A673 (cell line): ENCODE measurements around the gene ENDOU. TPM values are rescaled to one million over a fixed set of nuclear protein-coding genes. Genes with fewer than 3 reads are reported as not detected.

Experiments used
- BruUV-seq: library from RNA; stranded (reverse); fragments of 400-500 nt; replicated peaks from 2 replicates; lab custom pipeline; 2021; lab: Mats Ljungman, UMichigan
- CTCF ChIA-PET: fragments of 300-600 bp; sonication (Branson Sonifier 250); formaldehyde crosslinking; loops from one replicate; lab custom pipeline; 2022; ENCODE audit warnings: antibody characterized with exemption; lab: Charles Lee
- POLR2A ChIA-PET: fragments of 300-600 bp; sonication (Branson Sonifier 250); formaldehyde crosslinking; loops from one replicate; lab custom pipeline; 2022; ENCODE audit warnings: antibody characterized with exemption; ENCODE audit not compliant: low non-redundant PET; lab: Charles Lee
- DNase-seq: peaks from one replicate; pipeline ENCODE4 v3.0.0-alpha.2; 2015; ENCODE audit warnings: low spot score
- H3K27ac ChIP-seq: fragments of 200-600 bp; sonication (generic); 2 replicates; pipeline ENCODE4 v1.5.1; 2016; ENCODE audit warnings: mixed run types, low read depth, mild to moderate bottlenecking, mixed read lengths, antibody characterized with exemption, low read length; ENCODE audit not compliant: poor library complexity, severe bottlenecking
- H3K27me3 ChIP-seq: fragments of 200-600 bp; sonication (generic); replicated peaks from 2 replicates; pipeline ENCODE4 v1.6.1; 2017; ENCODE audit warnings: mixed run types, low read depth, mild to moderate bottlenecking, mixed read lengths, antibody characterized with exemption, low read length; ENCODE audit not compliant: insufficient read depth, poor library complexity
- H3K36me3 ChIP-seq: fragments of 200-600 bp; sonication (generic); 2 replicates; pipeline ENCODE4 v1.6.1; 2016; ENCODE audit warnings: mixed run types, mild to moderate bottlenecking, mixed read lengths, antibody characterized with exemption, low read length; ENCODE audit not compliant: insufficient read depth, poor library complexity, severe bottlenecking
- H3K4me1 ChIP-seq: fragments of 200-600 bp; sonication (generic); 2 replicates; pipeline ENCODE4 v1.6.1; 2017; ENCODE audit warnings: mixed run types, mild to moderate bottlenecking, mixed read lengths, antibody characterized with exemption, low read length; ENCODE audit not compliant: insufficient read depth, poor library complexity, severe bottlenecking
- H3K4me3 ChIP-seq: fragments of 200-600 bp; sonication (generic); 2 replicates; pipeline ENCODE4 v1.5.1; 2016; ENCODE audit warnings: low read depth, mixed run types, mild to moderate bottlenecking, mixed read lengths, low read length; ENCODE audit not compliant: poor library complexity, severe bottlenecking
- H3K9me3 ChIP-seq: fragments of 200-600 bp; sonication (generic); 2 replicates; pipeline ENCODE4 v1.6.1; 2016; ENCODE audit warnings: mixed run types, low read depth, mild to moderate bottlenecking, mixed read lengths, antibody characterized with exemption, low read length; ENCODE audit not compliant: poor library complexity, severe bottlenecking
- EZH2 ChIP-seq: fragments of 200-600 bp; sonication (generic); IDR thresholded peaks from 2 replicates; pipeline ENCODE4 v1.6.1; 2017; ENCODE audit warnings: borderline replicate concordance, low read depth, mild to moderate bottlenecking, mixed read lengths, antibody characterized with exemption, low read length; ENCODE audit not compliant: poor library complexity, severe bottlenecking
- intact Hi-C: fragments of 100-400 bp; cut with micrococcal nuclease; formaldehyde crosslinking; loops from one replicate; pipeline ENCODE4 v1.10.0; 2022; ENCODE audit not compliant: unreplicated experiment
- total RNA-seq: library from RNA; stranded (reverse); gene quantifications from 2 replicates; pipeline ENCODE4 v1.2.3, GENCODE V29; 2021
- TF ChIP-seq, protein P1 (sequence below): fragments of 300-800, 200-600 bp; sonication (generic); conservative IDR thresholded peaks from 2 replicates; pipeline ENCODE4 v1.5.1; 2017; ENCODE audit warnings: low read depth, mild to moderate bottlenecking, antibody characterized with exemption, low read length, moderate library complexity, mixed read lengths

The ENDOU gene
- total RNA-seq, 1 experiment from 2014 or later: 0.58 TPM

DNA sequence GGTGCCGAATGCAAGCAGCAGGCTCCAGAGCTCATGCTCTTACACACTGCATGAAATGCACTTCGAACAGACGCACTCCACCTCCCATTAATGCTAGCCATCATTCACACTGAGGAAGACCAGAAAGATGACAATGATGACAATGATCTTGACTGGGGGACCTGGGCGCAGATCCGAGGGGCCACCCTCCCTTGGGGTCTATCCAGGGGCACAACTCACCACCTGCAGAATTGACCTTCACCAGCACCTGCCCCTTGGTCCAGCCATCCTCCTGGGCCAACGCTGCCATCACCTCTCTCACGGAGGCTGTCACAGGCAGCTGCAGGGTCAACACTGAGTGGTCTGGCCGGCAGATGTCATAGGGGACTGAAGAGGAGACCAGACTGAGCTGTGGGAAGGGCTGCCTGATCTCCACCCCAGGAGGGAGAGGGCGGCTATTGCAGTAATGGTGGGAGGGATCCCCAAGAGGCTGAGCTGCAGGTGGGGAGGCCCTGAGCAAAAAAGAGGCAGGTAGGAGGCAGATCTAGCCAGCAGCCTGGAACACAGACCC is 18.1 kb upstream of the ENDOU start:
- Histone ChIP-seq H3K27ac (no peak overlapping the region), H3K4me1 (peaks cover 39% of the 10 kb centered on the region), H3K9me3 (no peaks in the 10 kb centered on the region), H3K27me3 (no peaks in the 10 kb centered on the region), H3K36me3 (no peaks in the 10 kb centered on the region), H3K4me3 (no peak overlapping the region)
- DNase-seq: no peak
- TF ChIP-seq, protein P1, sequence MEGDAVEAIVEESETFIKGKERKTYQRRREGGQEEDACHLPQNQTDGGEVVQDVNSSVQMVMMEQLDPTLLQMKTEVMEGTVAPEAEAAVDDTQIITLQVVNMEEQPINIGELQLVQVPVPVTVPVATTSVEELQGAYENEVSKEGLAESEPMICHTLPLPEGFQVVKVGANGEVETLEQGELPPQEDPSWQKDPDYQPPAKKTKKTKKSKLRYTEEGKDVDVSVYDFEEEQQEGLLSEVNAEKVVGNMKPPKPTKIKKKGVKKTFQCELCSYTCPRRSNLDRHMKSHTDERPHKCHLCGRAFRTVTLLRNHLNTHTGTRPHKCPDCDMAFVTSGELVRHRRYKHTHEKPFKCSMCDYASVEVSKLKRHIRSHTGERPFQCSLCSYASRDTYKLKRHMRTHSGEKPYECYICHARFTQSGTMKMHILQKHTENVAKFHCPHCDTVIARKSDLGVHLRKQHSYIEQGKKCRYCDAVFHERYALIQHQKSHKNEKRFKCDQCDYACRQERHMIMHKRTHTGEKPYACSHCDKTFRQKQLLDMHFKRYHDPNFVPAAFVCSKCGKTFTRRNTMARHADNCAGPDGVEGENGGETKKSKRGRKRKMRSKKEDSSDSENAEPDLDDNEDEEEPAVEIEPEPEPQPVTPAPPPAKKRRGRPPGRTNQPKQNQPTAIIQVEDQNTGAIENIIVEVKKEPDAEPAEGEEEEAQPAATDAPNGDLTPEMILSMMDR: no peak
- TF ChIP-seq EZH2: no peak
- POLR2A ChIA-PET: no interaction called here
- intact Hi-C loops: loop anchor here (5.0 kb wide), 1 partner anchor 34 kb away; no protein-coding TSS in a partner anchor
- CTCF ChIA-PET: interaction anchor here (2.4 kb wide), 1 partner anchor 95 kb away, joined by 15 read pairs; no protein-coding TSS in a partner anchor
- no TSS peak for BruUV-seq

DNA sequence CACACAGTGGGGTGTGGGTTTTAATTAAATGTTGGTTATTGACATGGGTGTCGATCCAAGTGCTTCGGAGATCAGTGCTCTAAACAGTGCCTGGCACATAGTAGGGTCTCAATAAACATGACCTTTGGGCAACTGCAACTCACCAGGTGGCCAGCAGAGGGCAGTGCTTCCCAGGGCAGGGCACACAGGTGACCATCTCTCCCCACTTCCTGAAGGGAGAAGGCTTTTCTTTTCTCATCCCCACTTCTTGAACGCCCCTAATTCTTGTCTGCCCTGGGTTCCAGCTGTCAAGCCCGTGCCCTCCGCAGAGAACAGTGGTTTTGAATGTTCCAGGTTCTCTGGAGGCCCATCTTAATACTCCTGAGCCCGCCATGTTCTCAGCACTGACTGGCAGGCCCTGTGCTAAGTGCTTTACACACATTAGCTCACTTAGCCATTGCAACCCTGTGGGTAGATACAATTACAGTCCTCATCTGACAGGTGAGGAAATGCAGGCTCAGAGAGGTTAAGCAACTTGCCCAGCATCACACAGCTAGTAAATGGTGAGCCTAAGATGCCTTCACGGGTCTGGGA is 17.0 kb upstream of the ENDOU start:
- POLR2A ChIA-PET: interaction anchor here (0.6 kb wide), 1 partner anchor 1318 kb away, joined by 3 read pairs; the partner anchor contains the start of gene KMT2D
- no peaks in the 10 kb centered on the region for H3K36me3 ChIP-seq
- CTCF ChIA-PET: interaction anchor here (0.6 to 2.4 kb wide), 10 partner anchors 12 to 1157 kb away, joined by 3 to 18 read pairs (median 4); partner anchors contain the start of gene RAPGEF3
- no peak overlapping the region for H3K27ac ChIP-seq
- DNase-seq: no peak
- H3K27me3 ChIP-seq: no peaks in the 10 kb centered on the region
- no peak for TF ChIP-seq EZH2
- TF ChIP-seq, protein P1: peak; percentile 98
- BruUV-seq: no TSS peak
- intact Hi-C loops: loop anchor here (5.0 kb wide), 1 partner anchor 35 kb away; no protein-coding TSS in a partner anchor
- no peak overlapping the region for H3K4me3 ChIP-seq
- H3K4me1 ChIP-seq: peaks cover 39% of the 10 kb centered on the region
- H3K9me3 ChIP-seq: no peaks in the 10 kb centered on the region

DNA sequence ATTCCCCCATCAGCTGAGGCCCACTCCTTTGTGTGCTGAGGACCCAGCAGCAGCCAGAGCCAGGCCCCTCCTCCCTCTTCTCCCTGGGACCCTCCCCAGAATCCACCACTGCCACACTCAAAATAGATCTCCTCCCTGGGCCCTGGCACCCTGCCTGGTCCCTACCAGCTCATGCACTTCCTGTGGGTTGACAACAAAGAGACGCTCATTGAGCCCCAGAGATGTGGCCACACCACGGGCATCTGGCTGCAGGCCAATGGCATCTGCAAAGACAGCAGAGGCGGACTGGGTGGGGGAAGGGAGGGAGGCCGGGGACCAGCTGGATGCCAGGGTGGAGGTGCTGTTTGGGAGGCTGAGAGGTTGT is 16.0 kb upstream of the ENDOU start:
- H3K9me3 ChIP-seq: no peaks in the 10 kb centered on the region
- CTCF ChIA-PET: interaction anchor here (0.5 to 2.4 kb wide), 13 partner anchors 11 to 97 kb away, joined by 3 to 18 read pairs (median 4); partner anchors contain the start of genes RAPGEF3 and SLC48A1
- DNase-seq: peak; percentile 97
- no TSS peak for BruUV-seq
- H3K36me3 ChIP-seq: no peaks in the 10 kb centered on the region
- peaks cover 37% of the 10 kb centered on the region for H3K4me1 ChIP-seq
- H3K27me3 ChIP-seq: no peaks in the 10 kb centered on the region
- peak overlapping the region; percentile 93 for H3K27ac ChIP-seq
- H3K4me3 ChIP-seq: no peak overlapping the region
- TF ChIP-seq EZH2: no peak
- TF ChIP-seq, protein P1: no peak
- POLR2A ChIA-PET: interaction anchor here (0.5 kb wide), 1 partner anchor 386 kb away, joined by 3 read pairs; no protein-coding TSS in a partner anchor
- intact Hi-C loops: loop anchor here (5.0 kb wide), 1 partner anchor 36 kb away; no protein-coding TSS in a partner anchor
